Endothelial cell of umbilical vein (primary cell): ENCODE data around the gene ZNF888. TPM values are rescaled to one million over a fixed set of nuclear protein-coding genes. Genes with fewer than 3 reads are reported as not detected.
"Not testable (repeated sequence)": the region's sequence is repeated elsewhere in the genome, so short reads cannot be mapped to it uniquely, and the experiment has no call there.

Experiments
- BruUV-seq: library from RNA; stranded (reverse); fragments of 400-500 nt; replicated peaks from 2 replicates; lab custom pipeline; 2021; lab: Mats Ljungman, UMichigan
- CTCF ChIA-PET: fragments of 300-600, 350-600 bp; sonication (Branson Sonifier 250); formaldehyde crosslinking; loops from one replicate; lab custom pipeline; 2021; ENCODE audit warnings: antibody characterized with exemption, inconsistent platforms; lab: Charles Lee
- POLR2A ChIA-PET: fragments of 300-600, 350-600 bp; sonication (Branson Sonifier 250); formaldehyde crosslinking; loops from one replicate; lab custom pipeline; 2021; ENCODE audit warnings: antibody characterized with exemption, inconsistent platforms; lab: Charles Lee
- DNase-seq: peaks from one replicate; pipeline ENCODE4 v3.0.0-alpha.2; 2011; ENCODE audit warnings: low read depth, low spot score
- FAIRE-seq: peaks from 2 replicates; lab custom pipeline; 2011; peaks lifted over from hg19 to GRCh38; lab: Jason Lieb, UNC
- H2AFZ ChIP-seq: 2 replicates; pipeline ENCODE4 v1.6.0; 2012; ENCODE audit warnings: low read depth, low read length, control low read depth, inconsistent platforms
- H3K27ac ChIP-seq: 2 replicates; pipeline ENCODE4 v1.5.1; 2011; ENCODE audit warnings: low read depth, mild to moderate bottlenecking, control low read depth, low read length, moderate library complexity; ENCODE audit not compliant: insufficient read depth
- H3K27me3 ChIP-seq, 2 experiments: 2 replicates each; pipeline versions ENCODE4 v1.6.0 to v1.6.1; 2011; ENCODE audit warnings: low read length in 2 of 2, mixed read lengths in 1 of 2; ENCODE audit not compliant: control insufficient read depth in 2 of 2, insufficient read depth in 2 of 2
- H3K36me3 ChIP-seq, 2 experiments: 2 replicates in 1 of 2; 3 replicates in 1 of 2; pipeline ENCODE4 v1.5.1; 2011; ENCODE audit warnings: low read length in 2 of 2, mild to moderate bottlenecking in 1 of 2, moderate library complexity in 1 of 2; ENCODE audit not compliant: control insufficient read depth in 2 of 2, insufficient read depth in 2 of 2; ENCODE audit errors: extremely low read depth in 1 of 2
- H3K4me1 ChIP-seq: 3 replicates; pipeline ENCODE4 v1.5.1; 2011; ENCODE audit warnings: mild to moderate bottlenecking, low read length; ENCODE audit not compliant: control insufficient read depth, insufficient read depth; ENCODE audit errors: extremely low read depth
- H3K4me2 ChIP-seq: 2 replicates; pipeline ENCODE4 v1.6.1; 2011; ENCODE audit warnings: low read length, control low read depth, mixed read lengths; ENCODE audit not compliant: insufficient read depth
- H3K4me3 ChIP-seq, 3 experiments: fragments of 200-600 bp in 1 of 3; sonication (generic), shearing (Covaris generic) in 1 of 3; replicated peaks in 1 of 3; 2 replicates each; pipeline ENCODE4 v1.5.1; 2011 to 2016; ENCODE audit warnings: control low read depth in 3 of 3, low read length in 3 of 3, mild to moderate bottlenecking in 2 of 3, inconsistent platforms in 1 of 3, low read depth in 1 of 3, moderate library complexity in 1 of 3; ENCODE audit not compliant: insufficient read depth in 1 of 3
- H3K79me2 ChIP-seq: 2 replicates; pipeline ENCODE4 v1.6.0; 2012; ENCODE audit warnings: low read length, inconsistent platforms; ENCODE audit not compliant: control insufficient read depth, insufficient read depth
- H3K9ac ChIP-seq: replicated peaks from 2 replicates; pipeline ENCODE3; 2011; ENCODE audit warnings: low read length, control low read depth; ENCODE audit not compliant: insufficient read depth; ENCODE audit errors: extremely low read depth
- H3K9me1 ChIP-seq: replicated peaks from 3 replicates; pipeline ENCODE4 v1.6.0; 2011; ENCODE audit warnings: mild to moderate bottlenecking, low read length; ENCODE audit not compliant: control insufficient read depth, insufficient read depth; ENCODE audit errors: extremely low read depth
- H3K9me3 ChIP-seq: replicated peaks from 2 replicates; pipeline ENCODE4 v1.5.1; 2012; ENCODE audit warnings: low read length, inconsistent platforms; ENCODE audit not compliant: control insufficient read depth, insufficient read depth
- H4K20me1 ChIP-seq: replicated peaks from 2 replicates; pipeline ENCODE3; 2011; ENCODE audit warnings: mild to moderate bottlenecking, low read length; ENCODE audit not compliant: control insufficient read depth, insufficient read depth; ENCODE audit errors: extremely low read depth
- CTCF ChIP-seq, 2 donors: IDR thresholded peaks; 1 replicate in 1 of 2; 2 replicates in 1 of 2; pipeline ENCODE4 v1.5.1; 2011; ENCODE audit warnings: low read length in 2 of 2, mild to moderate bottlenecking in 2 of 2, moderate library complexity in 2 of 2, control low read depth in 1 of 2, inconsistent platforms in 1 of 2, low read depth in 1 of 2; ENCODE audit not compliant: insufficient read depth in 1 of 2; ENCODE audit errors: extremely low read depth in 1 of 2
- dilution Hi-C: fragments of 300-500 bp; cut with MboI; formaldehyde crosslinking; loops from one replicate; pipeline ENCODE4 v1.15.0; 2019; ENCODE audit warnings: low sequenced_read_pairs; ENCODE audit not compliant: extremely low pct_ligation_motif_present
- intact Hi-C: fragments of 100-400 bp; cut with micrococcal nuclease; formaldehyde crosslinking; loops from one replicate; pipeline ENCODE4 v1.10.0; 2022
- polyA plus RNA-seq, 4 experiments: library from polyadenylated mRNA; depleted of rRNA in 3 of 4; stranded (reverse) in 3 of 4; unstranded in 1 of 4; fragments of >200 nt; gene quantifications; 2 replicates each; pipeline versions ENCODE4 v1.2.1 to v1.2.3, GENCODE V29; 2011 to 2012; ENCODE audit warnings: missing spikeins in 1 of 4
- total RNA-seq: library from RNA; stranded (reverse); gene quantifications from 2 replicates; pipeline ENCODE4 v1.2.3, GENCODE V29; 2021

ZNF888 gene
- total and polyA plus RNA-seq, 2 donors (not counting 3 experiments of a cell fraction or from before 2014, with no cell fraction given) = 0.72 to 3.9 TPM

GRCh38 chr19:52880895-52881389 lies 42.3 kb downstream of the ZNF888 start:
- H3K9ac ChIP-seq = no peak overlapping the region
- no peaks in the 10 kb centered on the region for H3K4me1 ChIP-seq
- DNase-seq (no peak), FAIRE-seq (no peak)
- H3K9me1 ChIP-seq = no peaks in the 10 kb centered on the region
- no peak overlapping the region for H2AFZ ChIP-seq
- peaks cover 0 to 10% of the 10 kb centered on the region in 2 experiments for H3K36me3 ChIP-seq
- no TSS peak for BruUV-seq
- ChIA-PET POLR2A (no interaction called here), CTCF (no interaction called here)
- H3K27ac ChIP-seq = no peak overlapping the region
- TF ChIP-seq CTCF (IDR thresholded peaks at IDR 0.05; ENCODE audit: extremely low read depth in 1 of 2, insufficient read depth in 1 of 2, low read depth in 1 of 2, low read length in 2 of 2) = no peak
- no peak overlapping the region for H3K4me3 ChIP-seq
- dilution Hi-C loops (no loop called here), intact Hi-C loops (no loop called here)
- H3K79me2 ChIP-seq = no peaks in the 10 kb centered on the region
- H3K27me3 ChIP-seq = no peaks in the 10 kb centered on the region
- no peaks in the 10 kb centered on the region for H4K20me1 ChIP-seq
- H3K4me2 ChIP-seq = no peak overlapping the region
- H3K9me3 ChIP-seq = peaks cover 14% of the 10 kb centered on the region

GRCh38 chr19:52872996-52873395 lies 50.2 kb downstream of the ZNF888 start:
- H3K27ac ChIP-seq, H3K4me2 ChIP-seq, H3K9me1 ChIP-seq, CTCF ChIA-PET, BruUV-seq, H3K9ac ChIP-seq, H3K79me2 ChIP-seq, H3K4me3 ChIP-seq, FAIRE-seq, DNase-seq, intact Hi-C loops, H3K36me3 ChIP-seq, H3K9me3 ChIP-seq, H3K4me1 ChIP-seq, dilution Hi-C loops, H2AFZ ChIP-seq, H4K20me1 ChIP-seq, H3K27me3 ChIP-seq, POLR2A ChIA-PET: not testable (repeated sequence)
